SK-N-SH (cell line): ENCODE measurements around the gene SLIT1. TPM values are rescaled to one million over a fixed set of nuclear protein-coding genes. Genes with fewer than 3 reads are reported as not detected.

Experiments
- CTCF ChIA-PET: fragments of 300-600, 350-600 bp; formaldehyde crosslinking; extraction: SDS; loops from one replicate; lab custom pipeline; 2021; lab: Yijun Ruan, JAX
- POLR2A ChIA-PET: fragments of 350-600 bp; sonication (Branson Sonifier 250); formaldehyde crosslinking; extraction: SDS; loops from one replicate; lab custom pipeline; 2020; ENCODE audit warnings: antibody characterized with exemption, inconsistent platforms; lab: Yijun Ruan, JAX
- DNase-seq: peaks from one replicate; pipeline ENCODE4 v3.0.0; 2012
- H2AFZ ChIP-seq: fragments of 200-600 bp; sonication (generic); 2 replicates; pipeline ENCODE4 v1.8.1; 2016; ENCODE audit warnings: antibody characterized with exemption, mild to moderate bottlenecking, low read depth
- H3F3A ChIP-seq: fragments of 200-600 bp; sonication (generic); replicated peaks from 2 replicates; pipeline ENCODE3; 2016; ENCODE audit warnings: antibody characterized with exemption, mild to moderate bottlenecking; ENCODE audit not compliant: insufficient read depth
- H3K27ac ChIP-seq, 2 experiments: fragments of 200-500 bp in 1 of 2; fragments of 200-600 bp in 1 of 2; sonication (Bioruptor generic) in 1 of 2; sonication (generic), shearing (Covaris generic) in 1 of 2; 2 replicates each; pipeline versions ENCODE4 v1.5.1 to v1.6.1; 2014 to 2016; ENCODE audit warnings: low read depth in 2 of 2, inconsistent platforms in 1 of 2, low read length in 1 of 2, mild to moderate bottlenecking in 1 of 2, mixed read lengths in 1 of 2
- H3K27me3 ChIP-seq: fragments of 200-600 bp; sonication (generic), shearing (Covaris generic); 2 replicates; pipeline ENCODE4 v1.6.1; 2016; ENCODE audit warnings: mixed run types; ENCODE audit not compliant: insufficient read depth
- H3K36me3 ChIP-seq, 2 experiments: fragments of 200-500 bp in 1 of 2; fragments of 200-600 bp in 1 of 2; sonication (Bioruptor generic) in 1 of 2; sonication (generic) in 1 of 2; replicated peaks in 1 of 2; 2 replicates each; pipeline versions ENCODE3 to v1.5.1; 2014 to 2016; ENCODE audit warnings: low read length in 1 of 2, mild to moderate bottlenecking in 1 of 2; ENCODE audit not compliant: insufficient read depth in 2 of 2, control insufficient read depth in 1 of 2
- H3K4me1 ChIP-seq, 2 experiments: fragments of 200-500 bp in 1 of 2; fragments of 200-600 bp in 1 of 2; sonication (Bioruptor generic) in 1 of 2; sonication (generic), shearing (Covaris generic) in 1 of 2; 2 replicates each; pipeline versions ENCODE4 v1.5.1 to v1.6.1; 2014 to 2016; ENCODE audit warnings: low read depth in 1 of 2, low read length in 1 of 2, mixed run types in 1 of 2; ENCODE audit not compliant: insufficient read depth in 2 of 2, control insufficient read depth in 1 of 2
- H3K4me2 ChIP-seq: fragments of 200-600 bp; sonication (generic), shearing (Covaris generic); 2 replicates; pipeline ENCODE4 v1.6.1; 2017; ENCODE audit warnings: mixed run types
- H3K4me3 ChIP-seq, 2 experiments: fragments of 200-500 bp in 1 of 2; fragments of 200-600 bp in 1 of 2; sonication (Bioruptor generic) in 1 of 2; sonication (generic), shearing (Covaris generic) in 1 of 2; 2 replicates each; pipeline versions ENCODE4 v1.5.1 to v1.8.1; 2014 to 2016; ENCODE audit warnings: low read depth in 2 of 2, inconsistent platforms in 1 of 2, low read length in 1 of 2, mild to moderate bottlenecking in 1 of 2, mixed read lengths in 1 of 2, moderate library complexity in 1 of 2
- H3K79me2 ChIP-seq: fragments of 200-600 bp; sonication (generic); 2 replicates; pipeline ENCODE4 v1.8.1; 2017; ENCODE audit warnings: mild to moderate bottlenecking; ENCODE audit not compliant: insufficient read depth
- H3K9ac ChIP-seq: fragments of 200-600 bp; sonication (generic); 2 replicates; pipeline ENCODE4 v1.6.1; 2017; ENCODE audit warnings: mixed run types
- H3K9me2 ChIP-seq: fragments of 200-600 bp; sonication (generic); 2 replicates; pipeline ENCODE4 v1.6.1; 2017; ENCODE audit warnings: mixed run types
- H3K9me3 ChIP-seq: fragments of 200-600 bp; sonication (generic); 2 replicates; pipeline ENCODE4 v1.6.1; 2017; ENCODE audit warnings: mixed run types, mild to moderate bottlenecking, moderate library complexity
- H4K20me1 ChIP-seq: fragments of 200-600 bp; sonication (generic); 2 replicates; pipeline ENCODE4 v1.6.1; 2017; ENCODE audit warnings: mild to moderate bottlenecking, mixed run types; ENCODE audit not compliant: insufficient read depth
- EZH2phosphoT487 ChIP-seq: fragments of 200-600 bp; sonication (generic); IDR thresholded peaks from 2 replicates; pipeline ENCODE4 v1.6.1; 2017; ENCODE audit warnings: low read depth, mixed run types, mild to moderate bottlenecking, antibody characterized with exemption, moderate library complexity, borderline replicate concordance
- FOXJ3 ChIP-seq: sonication (generic); formaldehyde crosslinking; IDR thresholded peaks from 2 replicates; pipeline ENCODE4 v1.5.1; 2020; ENCODE audit warnings: mild to moderate bottlenecking, missing genetic modification reagents
- GABPA ChIP-seq: IDR thresholded peaks from 2 replicates; pipeline ENCODE4 v1.4.0; 2012; ENCODE audit warnings: low read depth, mild to moderate bottlenecking
- JUND ChIP-seq: IDR thresholded peaks from 2 replicates; pipeline ENCODE4 v1.4.0; 2012
- MXI1 ChIP-seq: IDR thresholded peaks from 2 replicates; pipeline ENCODE4 v1.6.1; 2012; ENCODE audit warnings: mild to moderate bottlenecking, low read depth, low read length, improper control_type of control experiment
- NRF1 ChIP-seq: IDR thresholded peaks from 2 replicates; pipeline ENCODE4 v1.6.1; 2012; ENCODE audit warnings: low read depth, mild to moderate bottlenecking, low read length
- RFX5 ChIP-seq: IDR thresholded peaks from 2 replicates; pipeline ENCODE4 v1.6.1; 2012; ENCODE audit warnings: mild to moderate bottlenecking, improper control_type of control experiment, low read length
- SIN3A ChIP-seq: IDR thresholded peaks from 2 replicates; pipeline ENCODE4 v1.6.1; 2012; ENCODE audit warnings: low read depth, mild to moderate bottlenecking, low read length, moderate library complexity, borderline replicate concordance
- TEAD4 ChIP-seq: IDR thresholded peaks from 2 replicates; pipeline ENCODE4 v1.4.0; 2012; ENCODE audit warnings: mild to moderate bottlenecking, borderline replicate concordance; ENCODE audit not compliant: insufficient read depth
- YY1 ChIP-seq: IDR thresholded peaks from 2 replicates; pipeline ENCODE4 v1.4.0; 2012; ENCODE audit warnings: low read depth, mild to moderate bottlenecking
- WGBS: methylation state at CpG from one replicate; pipeline ENCODE4 v1.1.6; 2017; ENCODE audit warnings: low lambda C conversion rate; 5-methylcytosine and 5-hydroxymethylcytosine counted together
- polyA plus RNA-seq, 3 experiments: library from polyadenylated mRNA; depleted of rRNA; stranded (reverse); fragments of >200 nt; gene quantifications; 2 replicates each; pipeline ENCODE4 v1.2.3, GENCODE V29; 2012
- TF ChIP-seq, protein P1 (sequence below): IDR thresholded peaks from 2 replicates; pipeline ENCODE4; 2012
- TF ChIP-seq, protein P2 (sequence below): fragments of 200-600 bp; sonication (generic); IDR thresholded peaks from 2 replicates; pipeline ENCODE4 v1.6.1; 2017; ENCODE audit warnings: antibody characterized with exemption, mild to moderate bottlenecking, moderate library complexity
- TF ChIP-seq, protein P3 (sequence below): IDR thresholded peaks from 2 replicates; pipeline ENCODE4 v1.6.1; 2012; ENCODE audit warnings: mild to moderate bottlenecking, low read depth, low read length, moderate library complexity
- TF ChIP-seq, protein P4 (sequence below): IDR thresholded peaks from 2 replicates; pipeline ENCODE4 v1.4.0; 2012; ENCODE audit warnings: low read depth, borderline replicate concordance

The SLIT1 gene
- polyA plus RNA-seq, 1 of the 3 experiments (the other 2 are of a cell fraction), result 0.05 TPM

DNA sequence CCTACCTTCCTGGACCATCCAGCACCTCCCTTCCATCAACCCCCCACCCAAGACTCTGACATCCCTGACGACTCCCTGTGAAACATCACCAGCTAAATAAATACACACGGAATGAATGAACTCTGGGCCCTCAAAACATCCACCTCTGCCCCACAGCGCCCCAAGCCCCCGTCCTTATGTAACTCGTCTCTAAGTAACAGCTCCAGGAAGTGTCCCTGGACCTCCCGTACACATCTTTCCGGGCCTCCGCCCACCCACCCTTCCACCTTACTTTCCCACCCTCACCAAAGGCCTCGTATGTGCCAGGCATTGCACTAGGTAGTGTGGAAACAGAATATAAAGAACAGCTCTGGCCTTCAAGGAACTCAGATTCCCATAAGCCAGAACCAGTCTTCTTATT lies 27.7 kb upstream of the SLIT1 start:
- 78% methylated on average over 9 of the region's 9 CpGs for WGBS
- Histone ChIP-seq H3K36me3 (no peaks in the 10 kb centered on the region), H3K9me3 (no peaks in the 10 kb centered on the region), H3F3A (peaks cover 13% of the 10 kb centered on the region), H3K4me1 (peaks cover 0 to 10% of the 10 kb centered on the region in 2 experiments; a peak in 2 of 4 replicates), H3K4me3 (no peak overlapping the region), H3K9ac (no peak overlapping the region), H3K9me2 (no peaks in the 10 kb centered on the region), H3K27ac (no peak overlapping the region), H4K20me1 (no peaks in the 10 kb centered on the region), H2AFZ (no peak overlapping the region), H3K4me2 (no peak overlapping the region), H3K27me3 (no peaks in the 10 kb centered on the region), H3K79me2 (no peaks in the 10 kb centered on the region)
- ChIA-PET POLR2A (no interaction called here), CTCF (interaction anchor here (0.7 to 22.9 kb wide), 6 partner anchors 12 to 178 kb away, joined by 4 to 894 read pairs (median 94); partner anchors contain the start of gene SLIT1)
- no peak for DNase-seq
- TF ChIP-seq GABPA, result no peak
- TF ChIP-seq NRF1, result no peak
- TF ChIP-seq JUND, result no peak
- TF ChIP-seq, protein P1, sequence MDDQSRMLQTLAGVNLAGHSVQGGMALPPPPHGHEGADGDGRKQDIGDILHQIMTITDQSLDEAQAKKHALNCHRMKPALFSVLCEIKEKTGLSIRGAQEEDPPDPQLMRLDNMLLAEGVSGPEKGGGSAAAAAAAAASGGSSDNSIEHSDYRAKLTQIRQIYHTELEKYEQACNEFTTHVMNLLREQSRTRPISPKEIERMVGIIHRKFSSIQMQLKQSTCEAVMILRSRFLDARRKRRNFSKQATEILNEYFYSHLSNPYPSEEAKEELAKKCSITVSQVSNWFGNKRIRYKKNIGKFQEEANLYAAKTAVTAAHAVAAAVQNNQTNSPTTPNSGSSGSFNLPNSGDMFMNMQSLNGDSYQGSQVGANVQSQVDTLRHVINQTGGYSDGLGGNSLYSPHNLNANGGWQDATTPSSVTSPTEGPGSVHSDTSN, result no peak
- TF ChIP-seq, protein P2, sequence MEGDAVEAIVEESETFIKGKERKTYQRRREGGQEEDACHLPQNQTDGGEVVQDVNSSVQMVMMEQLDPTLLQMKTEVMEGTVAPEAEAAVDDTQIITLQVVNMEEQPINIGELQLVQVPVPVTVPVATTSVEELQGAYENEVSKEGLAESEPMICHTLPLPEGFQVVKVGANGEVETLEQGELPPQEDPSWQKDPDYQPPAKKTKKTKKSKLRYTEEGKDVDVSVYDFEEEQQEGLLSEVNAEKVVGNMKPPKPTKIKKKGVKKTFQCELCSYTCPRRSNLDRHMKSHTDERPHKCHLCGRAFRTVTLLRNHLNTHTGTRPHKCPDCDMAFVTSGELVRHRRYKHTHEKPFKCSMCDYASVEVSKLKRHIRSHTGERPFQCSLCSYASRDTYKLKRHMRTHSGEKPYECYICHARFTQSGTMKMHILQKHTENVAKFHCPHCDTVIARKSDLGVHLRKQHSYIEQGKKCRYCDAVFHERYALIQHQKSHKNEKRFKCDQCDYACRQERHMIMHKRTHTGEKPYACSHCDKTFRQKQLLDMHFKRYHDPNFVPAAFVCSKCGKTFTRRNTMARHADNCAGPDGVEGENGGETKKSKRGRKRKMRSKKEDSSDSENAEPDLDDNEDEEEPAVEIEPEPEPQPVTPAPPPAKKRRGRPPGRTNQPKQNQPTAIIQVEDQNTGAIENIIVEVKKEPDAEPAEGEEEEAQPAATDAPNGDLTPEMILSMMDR, result no peak
- TF ChIP-seq, protein P3, sequence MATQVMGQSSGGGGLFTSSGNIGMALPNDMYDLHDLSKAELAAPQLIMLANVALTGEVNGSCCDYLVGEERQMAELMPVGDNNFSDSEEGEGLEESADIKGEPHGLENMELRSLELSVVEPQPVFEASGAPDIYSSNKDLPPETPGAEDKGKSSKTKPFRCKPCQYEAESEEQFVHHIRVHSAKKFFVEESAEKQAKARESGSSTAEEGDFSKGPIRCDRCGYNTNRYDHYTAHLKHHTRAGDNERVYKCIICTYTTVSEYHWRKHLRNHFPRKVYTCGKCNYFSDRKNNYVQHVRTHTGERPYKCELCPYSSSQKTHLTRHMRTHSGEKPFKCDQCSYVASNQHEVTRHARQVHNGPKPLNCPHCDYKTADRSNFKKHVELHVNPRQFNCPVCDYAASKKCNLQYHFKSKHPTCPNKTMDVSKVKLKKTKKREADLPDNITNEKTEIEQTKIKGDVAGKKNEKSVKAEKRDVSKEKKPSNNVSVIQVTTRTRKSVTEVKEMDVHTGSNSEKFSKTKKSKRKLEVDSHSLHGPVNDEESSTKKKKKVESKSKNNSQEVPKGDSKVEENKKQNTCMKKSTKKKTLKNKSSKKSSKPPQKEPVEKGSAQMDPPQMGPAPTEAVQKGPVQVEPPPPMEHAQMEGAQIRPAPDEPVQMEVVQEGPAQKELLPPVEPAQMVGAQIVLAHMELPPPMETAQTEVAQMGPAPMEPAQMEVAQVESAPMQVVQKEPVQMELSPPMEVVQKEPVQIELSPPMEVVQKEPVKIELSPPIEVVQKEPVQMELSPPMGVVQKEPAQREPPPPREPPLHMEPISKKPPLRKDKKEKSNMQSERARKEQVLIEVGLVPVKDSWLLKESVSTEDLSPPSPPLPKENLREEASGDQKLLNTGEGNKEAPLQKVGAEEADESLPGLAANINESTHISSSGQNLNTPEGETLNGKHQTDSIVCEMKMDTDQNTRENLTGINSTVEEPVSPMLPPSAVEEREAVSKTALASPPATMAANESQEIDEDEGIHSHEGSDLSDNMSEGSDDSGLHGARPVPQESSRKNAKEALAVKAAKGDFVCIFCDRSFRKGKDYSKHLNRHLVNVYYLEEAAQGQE, result no peak
- no peak for TF ChIP-seq MXI1
- TF ChIP-seq, protein P4, sequence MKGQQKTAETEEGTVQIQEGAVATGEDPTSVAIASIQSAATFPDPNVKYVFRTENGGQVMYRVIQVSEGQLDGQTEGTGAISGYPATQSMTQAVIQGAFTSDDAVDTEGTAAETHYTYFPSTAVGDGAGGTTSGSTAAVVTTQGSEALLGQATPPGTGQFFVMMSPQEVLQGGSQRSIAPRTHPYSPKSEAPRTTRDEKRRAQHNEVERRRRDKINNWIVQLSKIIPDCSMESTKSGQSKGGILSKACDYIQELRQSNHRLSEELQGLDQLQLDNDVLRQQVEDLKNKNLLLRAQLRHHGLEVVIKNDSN, result no peak
- TF ChIP-seq TEAD4, result no peak
- no peak for TF ChIP-seq RFX5
- TF ChIP-seq SIN3A, result no peak
- no peak for TF ChIP-seq EZH2phosphoT487
- no peak for TF ChIP-seq YY1
- TF ChIP-seq FOXJ3 (CRISPR knock-in tag), result no peak
